Measurements from ENCODE around the gene TAGLN.

The TAGLN gene

DNA sequence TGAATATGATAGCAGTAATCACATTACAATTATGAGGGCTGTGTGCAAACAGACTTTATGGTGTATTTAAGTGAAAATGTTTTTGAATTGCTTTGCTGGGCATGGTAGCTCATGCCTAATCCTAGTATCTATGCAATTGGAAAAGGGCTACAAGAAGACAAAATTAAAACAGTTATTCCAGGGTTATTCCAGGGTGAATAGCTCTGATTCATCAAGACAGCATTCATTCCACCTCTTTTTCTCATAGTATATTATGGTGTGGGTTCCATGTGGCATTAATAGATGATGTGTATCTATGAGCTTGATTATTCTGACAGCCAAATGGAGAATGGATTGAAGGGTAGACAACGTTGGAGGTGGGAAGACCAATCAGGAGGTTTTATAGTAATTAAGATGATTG, 32.7 kb upstream of the TAGLN start:
- H3K4me3 ChIP-seq (ENCODE audit: low read depth, low read length), result no peak overlapping the region
- H3K4me1 ChIP-seq, result no peaks in the 10 kb centered on the region; the same call in none of the 2 replicates
- TF ChIP-seq, protein P1, sequence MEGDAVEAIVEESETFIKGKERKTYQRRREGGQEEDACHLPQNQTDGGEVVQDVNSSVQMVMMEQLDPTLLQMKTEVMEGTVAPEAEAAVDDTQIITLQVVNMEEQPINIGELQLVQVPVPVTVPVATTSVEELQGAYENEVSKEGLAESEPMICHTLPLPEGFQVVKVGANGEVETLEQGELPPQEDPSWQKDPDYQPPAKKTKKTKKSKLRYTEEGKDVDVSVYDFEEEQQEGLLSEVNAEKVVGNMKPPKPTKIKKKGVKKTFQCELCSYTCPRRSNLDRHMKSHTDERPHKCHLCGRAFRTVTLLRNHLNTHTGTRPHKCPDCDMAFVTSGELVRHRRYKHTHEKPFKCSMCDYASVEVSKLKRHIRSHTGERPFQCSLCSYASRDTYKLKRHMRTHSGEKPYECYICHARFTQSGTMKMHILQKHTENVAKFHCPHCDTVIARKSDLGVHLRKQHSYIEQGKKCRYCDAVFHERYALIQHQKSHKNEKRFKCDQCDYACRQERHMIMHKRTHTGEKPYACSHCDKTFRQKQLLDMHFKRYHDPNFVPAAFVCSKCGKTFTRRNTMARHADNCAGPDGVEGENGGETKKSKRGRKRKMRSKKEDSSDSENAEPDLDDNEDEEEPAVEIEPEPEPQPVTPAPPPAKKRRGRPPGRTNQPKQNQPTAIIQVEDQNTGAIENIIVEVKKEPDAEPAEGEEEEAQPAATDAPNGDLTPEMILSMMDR (IDR thresholded peaks at IDR 0.05; ENCODE audit: low read depth, low read length), result no peak
- no peaks in the 10 kb centered on the region for H3K9me3 ChIP-seq
- no peak for DNase-seq
- H3K27me3 ChIP-seq, result no peaks in the 10 kb centered on the region
- peaks cover 85% of the 10 kb centered on the region for H3K36me3 ChIP-seq

DNA sequence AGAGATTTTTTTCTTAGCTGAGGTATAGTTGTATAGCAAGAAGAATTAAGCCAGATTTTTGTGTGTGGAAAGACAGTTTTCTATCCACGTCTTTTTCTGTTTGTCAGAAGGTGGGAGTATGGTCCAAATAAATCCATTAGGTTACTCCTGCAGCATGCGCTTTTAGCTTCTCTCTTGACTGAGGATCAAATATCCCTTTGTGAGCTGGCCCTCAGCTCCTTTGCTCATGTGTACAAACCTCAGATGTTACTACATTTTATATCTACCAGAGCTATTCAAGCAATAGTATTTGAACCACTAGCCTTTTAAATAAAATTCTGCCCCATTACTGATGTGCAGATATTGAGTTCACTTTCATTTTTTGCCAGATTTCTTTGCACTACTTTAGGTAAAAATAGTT, 29.4 kb upstream of the TAGLN start:
- H3K36me3 ChIP-seq, result peaks cover 58% of the 10 kb centered on the region
- no peaks in the 10 kb centered on the region for H3K9me3 ChIP-seq
- DNase-seq, result no peak
- H3K27me3 ChIP-seq, result no peaks in the 10 kb centered on the region
- no peak overlapping the region for H3K4me3 ChIP-seq (ENCODE audit: low read depth, low read length)
- peaks cover 16% of the 10 kb centered on the region for H3K4me1 ChIP-seq
- TF ChIP-seq, protein P1 (IDR thresholded peaks at IDR 0.05; ENCODE audit: low read depth, low read length), result no peak

DNA sequence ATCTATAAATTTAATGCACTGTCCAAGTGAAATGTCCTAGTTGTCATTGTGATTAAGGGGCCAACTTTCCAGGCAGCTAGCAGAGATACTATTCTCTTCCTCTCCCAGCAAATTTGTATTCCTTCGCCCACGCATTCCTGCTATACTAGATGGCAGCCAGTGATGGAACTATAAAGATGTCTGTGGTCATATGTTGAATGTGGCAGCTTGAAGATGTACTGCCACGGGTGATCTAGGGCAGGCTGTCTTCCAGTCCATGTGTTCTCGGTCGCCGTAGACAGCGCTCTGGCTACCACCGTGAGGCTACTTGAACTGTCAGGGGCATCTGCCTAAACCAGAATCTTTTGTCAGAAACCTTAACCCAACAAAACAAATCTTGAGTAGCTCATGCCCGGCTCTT, 29.0 kb upstream of the TAGLN start:
- TF ChIP-seq, protein P1 (IDR thresholded peaks at IDR 0.05; ENCODE audit: low read depth, low read length), result no peak
- H3K4me3 ChIP-seq (ENCODE audit: low read depth, low read length), result no peak overlapping the region
- peaks cover 16% of the 10 kb centered on the region for H3K4me1 ChIP-seq
- no peaks in the 10 kb centered on the region for H3K9me3 ChIP-seq
- DNase-seq, result no peak
- no peaks in the 10 kb centered on the region for H3K27me3 ChIP-seq
- H3K36me3 ChIP-seq, result peaks cover 54% of the 10 kb centered on the region

DNA sequence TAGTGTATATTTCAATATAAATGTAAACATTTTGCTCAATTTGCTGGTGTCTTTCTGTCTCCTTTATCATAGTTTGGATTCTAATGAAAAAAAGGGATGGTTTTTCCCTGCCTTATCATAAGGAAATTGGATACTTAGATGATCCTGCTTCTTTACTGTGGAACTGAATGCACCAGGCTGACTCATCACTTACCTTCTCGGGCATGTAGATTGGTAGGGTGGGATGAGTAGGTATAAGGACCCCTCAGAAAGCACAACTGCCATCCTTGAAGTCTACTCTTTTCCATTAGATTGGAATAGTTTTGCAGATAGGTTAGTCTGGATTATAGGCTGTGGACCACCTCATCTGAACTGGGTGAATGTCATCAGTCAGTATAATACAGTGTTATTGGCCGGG, 28.2 kb upstream of the TAGLN start:
- Histone ChIP-seq H3K4me1 (peaks cover 16% of the 10 kb centered on the region), H3K9me3 (no peaks in the 10 kb centered on the region), H3K4me3 (ENCODE audit: low read depth, low read length) (no peak overlapping the region), H3K27me3 (no peaks in the 10 kb centered on the region), H3K36me3 (peaks cover 46% of the 10 kb centered on the region)
- TF ChIP-seq, protein P1 (IDR thresholded peaks at IDR 0.05; ENCODE audit: low read depth, low read length), result no peak
- no peak for DNase-seq

DNA sequence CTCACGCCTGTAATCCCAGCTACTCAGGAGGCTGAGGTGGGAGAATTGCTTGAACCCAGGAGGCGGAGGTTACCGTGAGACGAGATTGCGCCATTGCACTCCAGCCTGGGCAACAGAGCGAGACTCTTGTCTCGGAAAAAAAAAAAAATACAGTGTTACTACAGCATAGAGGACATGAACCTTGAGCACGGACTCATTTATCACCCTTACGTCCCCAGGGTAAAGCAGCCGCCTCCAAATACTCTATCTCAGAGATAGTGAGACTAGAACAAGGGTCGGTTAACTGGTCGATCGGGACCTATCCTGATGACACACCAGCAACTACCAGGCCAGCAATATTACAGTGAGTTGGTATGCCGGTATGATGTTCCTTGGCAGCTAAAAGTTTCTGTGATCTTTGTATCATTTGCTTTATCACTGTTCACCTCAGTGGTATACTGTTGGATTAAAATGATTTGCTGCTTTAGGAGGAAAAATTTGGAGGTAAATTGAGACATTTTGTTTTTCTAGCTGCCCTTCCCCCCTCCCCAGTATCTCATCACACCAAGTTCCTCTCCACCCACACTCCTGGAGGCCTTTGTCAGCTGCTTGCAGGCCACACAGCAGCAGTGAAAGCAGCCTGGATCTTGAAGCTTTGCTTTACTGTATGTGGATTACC, 27.6 kb upstream of the TAGLN start:
- H3K27me3 ChIP-seq, result no peaks in the 10 kb centered on the region
- no peaks in the 10 kb centered on the region for H3K9me3 ChIP-seq
- H3K4me1 ChIP-seq, result peaks cover 16% of the 10 kb centered on the region
- no peak overlapping the region for H3K4me3 ChIP-seq (ENCODE audit: low read depth, low read length)
- TF ChIP-seq, protein P1 (IDR thresholded peaks at IDR 0.05; ENCODE audit: low read depth, low read length), result no peak
- H3K36me3 ChIP-seq, result peaks cover 43% of the 10 kb centered on the region
- no peak for DNase-seq

DNA sequence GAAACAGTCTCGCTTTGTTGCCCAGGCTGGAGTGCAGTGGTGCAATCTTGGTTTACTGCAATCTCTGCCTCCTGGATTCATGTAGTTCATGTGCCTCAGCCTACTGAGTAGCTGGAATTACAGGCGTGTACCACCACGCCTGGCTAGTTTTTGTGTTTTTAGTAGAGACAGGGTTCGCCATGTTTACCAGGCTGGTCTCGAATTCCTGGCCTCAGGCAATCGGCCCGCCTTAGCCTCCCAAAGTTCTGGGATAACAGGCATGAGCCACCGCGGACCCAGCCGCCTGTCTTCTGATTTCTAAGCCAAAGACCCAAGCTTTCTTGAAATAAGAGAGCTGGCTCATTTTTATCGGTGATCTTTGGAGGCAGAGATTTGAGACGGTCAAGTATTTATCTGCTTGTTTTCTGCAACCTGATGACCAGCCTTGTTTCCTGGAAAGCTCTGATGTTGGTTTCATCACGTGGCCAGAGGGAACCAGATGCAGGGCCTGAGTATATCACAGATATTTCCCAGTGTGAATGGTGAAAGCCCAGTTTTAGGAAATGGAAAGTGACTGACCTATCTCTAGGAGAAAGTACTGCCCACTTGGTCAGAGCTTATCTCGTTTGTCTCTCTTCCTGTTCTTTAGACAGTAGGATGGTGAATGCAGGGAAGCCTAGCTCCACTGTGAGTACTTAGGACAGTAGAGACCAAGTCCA, 26.3 kb upstream of the TAGLN start:
- Histone ChIP-seq H3K9me3 (no peaks in the 10 kb centered on the region), H3K27me3 (no peaks in the 10 kb centered on the region), H3K4me1 (peaks cover 16% of the 10 kb centered on the region), H3K4me3 (ENCODE audit: low read depth, low read length) (no peak overlapping the region), H3K36me3 (peaks cover 32% of the 10 kb centered on the region)
- DNase-seq, result peak; percentile 39
- TF ChIP-seq, protein P1 (IDR thresholded peaks at IDR 0.05; ENCODE audit: low read depth, low read length), result no peak
